Thoracic aorta (tissue), 2 donors: ENCODE results near the gene FANCD2. TPM values are rescaled to one million over a fixed set of nuclear protein-coding genes. Genes with fewer than 3 reads are reported as not detected.
"Not testable (repeated sequence)": the region's sequence is repeated elsewhere in the genome, so short reads cannot be mapped to it uniquely, and the experiment has no call there.

Experiments used
- ATAC-seq: fragments of 150-250 bp; one replicate; pipeline ENCODE4 v1.8.0; 2017; ENCODE audit warnings: low read depth; ENCODE audit not compliant: insufficient number of reproducible peaks, low FRiP score
- DNase-seq: peaks from one replicate; pipeline ENCODE4 v3.0.0-alpha.2; 2020; ENCODE audit warnings: low spot score
- H3K27ac ChIP-seq, 2 donors: fragments of 200-600 bp; sonication (generic); 1 replicate in 1 of 2; 2 replicates in 1 of 2; pipeline ENCODE4 v1.5.1; 2016; ENCODE audit warnings: mild to moderate bottlenecking in 2 of 2, moderate library complexity in 2 of 2
- H3K27me3 ChIP-seq: fragments of 200-600 bp; sonication (generic); replicated peaks from 2 replicates; pipeline ENCODE4 v1.6.0; 2016; ENCODE audit warnings: mild to moderate bottlenecking; ENCODE audit not compliant: insufficient read depth
- H3K36me3 ChIP-seq: fragments of 200-600 bp; sonication (generic); one replicate; pipeline ENCODE4 v1.5.1; 2016
- H3K4me1 ChIP-seq, 2 donors: fragments of 200-600 bp; sonication (generic); 1 replicate in 1 of 2; 2 replicates in 1 of 2; pipeline versions ENCODE4 v1.5.1 to v1.6.0; 2016; ENCODE audit warnings: low read depth in 2 of 2, mild to moderate bottlenecking in 1 of 2; ENCODE audit not compliant: control insufficient read depth in 1 of 2
- H3K4me3 ChIP-seq: fragments of 200-600 bp; sonication (generic); 2 replicates; pipeline ENCODE4 v1.5.1; 2016; ENCODE audit warnings: mild to moderate bottlenecking
- H3K9me3 ChIP-seq: fragments of 200-600 bp; sonication (generic); 2 replicates; pipeline ENCODE4 v1.5.1; 2016
- total RNA-seq, 2 donors: library from RNA; depleted of rRNA; stranded (reverse); fragments of >200 nt; gene quantifications; one replicate each; pipeline versions ENCODE4 v1.1.0 to v1.2.3, GENCODE V29; 2016
- TF ChIP-seq, protein P1 (sequence below): fragments of 200-600 bp; sonication (generic); IDR thresholded peaks from one replicate; pipeline ENCODE4 v1.5.1; 2019; ENCODE audit warnings: antibody characterized with exemption

The FANCD2 gene
- total RNA-seq, 2 donors from 2014 or later: 1.3 to 9.9 TPM

GRCh38 chr3:10015461-10015904 lies 10.8 kb upstream of the FANCD2 start:
- peaks cover 15 to 29% of the 10 kb centered on the region in 2 donors for H3K4me1 ChIP-seq
- no peaks in the 10 kb centered on the region for H3K9me3 ChIP-seq
- peaks cover 5% of the 10 kb centered on the region for H3K36me3 ChIP-seq
- ATAC-seq (peak; percentile 87), DNase-seq (peak; percentile 64)
- H3K27me3 ChIP-seq: no peaks in the 10 kb centered on the region
- TF ChIP-seq, protein P1, sequence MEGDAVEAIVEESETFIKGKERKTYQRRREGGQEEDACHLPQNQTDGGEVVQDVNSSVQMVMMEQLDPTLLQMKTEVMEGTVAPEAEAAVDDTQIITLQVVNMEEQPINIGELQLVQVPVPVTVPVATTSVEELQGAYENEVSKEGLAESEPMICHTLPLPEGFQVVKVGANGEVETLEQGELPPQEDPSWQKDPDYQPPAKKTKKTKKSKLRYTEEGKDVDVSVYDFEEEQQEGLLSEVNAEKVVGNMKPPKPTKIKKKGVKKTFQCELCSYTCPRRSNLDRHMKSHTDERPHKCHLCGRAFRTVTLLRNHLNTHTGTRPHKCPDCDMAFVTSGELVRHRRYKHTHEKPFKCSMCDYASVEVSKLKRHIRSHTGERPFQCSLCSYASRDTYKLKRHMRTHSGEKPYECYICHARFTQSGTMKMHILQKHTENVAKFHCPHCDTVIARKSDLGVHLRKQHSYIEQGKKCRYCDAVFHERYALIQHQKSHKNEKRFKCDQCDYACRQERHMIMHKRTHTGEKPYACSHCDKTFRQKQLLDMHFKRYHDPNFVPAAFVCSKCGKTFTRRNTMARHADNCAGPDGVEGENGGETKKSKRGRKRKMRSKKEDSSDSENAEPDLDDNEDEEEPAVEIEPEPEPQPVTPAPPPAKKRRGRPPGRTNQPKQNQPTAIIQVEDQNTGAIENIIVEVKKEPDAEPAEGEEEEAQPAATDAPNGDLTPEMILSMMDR: no peak
- peak overlapping the region; percentile 83 to 92 for H3K27ac ChIP-seq
- H3K4me3 ChIP-seq: peak overlapping the region; percentile 58

DNA sequence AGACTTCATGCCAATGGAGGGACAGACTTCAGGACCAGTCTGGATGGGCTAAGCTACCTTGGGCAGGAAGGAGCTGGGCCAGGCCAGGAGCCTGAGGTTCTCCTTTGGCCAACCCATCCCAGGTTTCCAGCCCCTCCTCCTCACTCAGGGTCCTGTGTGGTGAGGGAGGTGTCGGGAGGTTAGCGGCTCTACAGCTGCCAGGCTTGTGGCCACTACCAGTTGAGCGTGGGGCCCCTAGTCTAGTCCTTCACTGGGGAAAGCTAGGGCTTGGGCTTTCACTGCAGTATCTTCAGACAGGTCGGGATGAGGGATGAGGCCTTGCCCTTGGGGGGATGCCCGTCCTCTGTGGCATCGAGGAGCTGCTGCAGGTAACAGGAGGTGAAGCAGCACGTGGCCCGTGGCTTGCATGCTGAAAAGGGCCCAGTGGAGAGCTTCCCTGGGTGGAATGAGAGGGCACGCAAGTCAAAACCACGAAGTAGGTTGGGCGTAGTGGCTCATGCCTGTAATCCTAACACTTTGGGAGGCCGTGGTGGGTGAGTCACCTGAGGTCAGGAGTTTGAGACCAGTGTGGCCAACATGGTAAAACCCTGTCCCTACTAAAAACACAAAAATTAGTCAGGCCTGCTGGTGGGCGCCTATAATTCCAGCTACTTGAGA lies 8.5 kb upstream of the FANCD2 start:
- TF ChIP-seq, protein P1: no peak
- DNase-seq (no peak), ATAC-seq (no peak)
- no peaks in the 10 kb centered on the region for H3K9me3 ChIP-seq
- peaks cover 8 to 18% of the 10 kb centered on the region in 2 donors for H3K4me1 ChIP-seq
- H3K36me3 ChIP-seq: peaks cover 14% of the 10 kb centered on the region
- no peaks in the 10 kb centered on the region for H3K27me3 ChIP-seq
- no peak overlapping the region for H3K4me3 ChIP-seq
- H3K27ac ChIP-seq: peak overlapping the region in 1 of 2 donors; percentile 50

DNA sequence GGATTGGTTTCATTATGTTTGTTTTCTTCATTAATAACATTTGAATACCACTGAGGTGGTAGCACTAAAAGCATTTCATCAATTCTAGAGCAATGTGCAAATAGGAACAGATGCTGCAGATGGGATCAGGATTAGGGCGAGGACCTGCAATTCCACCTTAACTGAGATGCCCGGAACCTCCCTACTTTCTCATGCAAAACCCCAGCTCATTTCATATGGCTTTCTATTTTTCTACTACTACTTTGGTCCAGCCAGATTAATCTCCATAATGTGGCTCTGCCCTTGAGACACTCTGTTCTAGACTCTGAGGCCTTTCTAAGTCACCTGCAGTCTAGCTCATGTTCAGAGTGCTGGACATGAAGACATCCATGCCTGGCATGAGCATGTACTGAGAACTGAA lies 7.4 kb upstream of the FANCD2 start:
- not testable (repeated sequence) for DNase-seq, H3K4me3 ChIP-seq, H3K27me3 ChIP-seq, H3K27ac ChIP-seq, H3K9me3 ChIP-seq, ATAC-seq
- peaks cover 21% of the 10 kb centered on the region for H3K36me3 ChIP-seq
- H3K4me1 ChIP-seq: peaks cover 8 to 18% of the 10 kb centered on the region in 2 donors

GRCh38 chr3:10019326-10019725 lies 6.9 kb upstream of the FANCD2 start:
- Histone ChIP-seq H3K4me3 (no peak overlapping the region), H3K27me3 (no peaks in the 10 kb centered on the region), H3K36me3 (peaks cover 22% of the 10 kb centered on the region), H3K4me1 (peaks cover 8 to 19% of the 10 kb centered on the region in 2 donors), H3K9me3 (no peaks in the 10 kb centered on the region), H3K27ac (no peak overlapping the region)
- TF ChIP-seq, protein P1: no peak
- DNase-seq: no peak
- no peak for ATAC-seq

GRCh38 chr3:10021856-10022775 lies 4.1 kb upstream of the FANCD2 start:
- peaks cover 22% of the 10 kb centered on the region for H3K36me3 ChIP-seq
- no peaks in the 10 kb centered on the region for H3K27me3 ChIP-seq

More at GRCh38 chr3:10021856-10022775, 4.1 kb upstream of the FANCD2 start:
- H3K4me1 ChIP-seq: peaks cover 12 to 20% of the 10 kb centered on the region in 2 donors
- TF ChIP-seq, protein P1: no peak
- no peak for ATAC-seq
- no peak overlapping the region for H3K4me3 ChIP-seq
- DNase-seq: no peak
- H3K27ac ChIP-seq: no peak overlapping the region
- no peaks in the 10 kb centered on the region for H3K9me3 ChIP-seq
